HG03045 (cell line): Measurements from ENCODE around the gene DPY19L2.
"Not testable (repeated sequence)": the region's sequence is repeated elsewhere in the genome, so short reads cannot be mapped to it uniquely, and the experiment has no call there.

Experiments used
- ATAC-seq: cut with Tn5 transposase; IDR thresholded peaks from one replicate; pipeline ENCODE4 v1.9.1; 2021; ENCODE audit warnings: mild to moderate bottlenecking, moderate library complexity; ENCODE audit not compliant: unreplicated experiment

Gene DPY19L2

DNA sequence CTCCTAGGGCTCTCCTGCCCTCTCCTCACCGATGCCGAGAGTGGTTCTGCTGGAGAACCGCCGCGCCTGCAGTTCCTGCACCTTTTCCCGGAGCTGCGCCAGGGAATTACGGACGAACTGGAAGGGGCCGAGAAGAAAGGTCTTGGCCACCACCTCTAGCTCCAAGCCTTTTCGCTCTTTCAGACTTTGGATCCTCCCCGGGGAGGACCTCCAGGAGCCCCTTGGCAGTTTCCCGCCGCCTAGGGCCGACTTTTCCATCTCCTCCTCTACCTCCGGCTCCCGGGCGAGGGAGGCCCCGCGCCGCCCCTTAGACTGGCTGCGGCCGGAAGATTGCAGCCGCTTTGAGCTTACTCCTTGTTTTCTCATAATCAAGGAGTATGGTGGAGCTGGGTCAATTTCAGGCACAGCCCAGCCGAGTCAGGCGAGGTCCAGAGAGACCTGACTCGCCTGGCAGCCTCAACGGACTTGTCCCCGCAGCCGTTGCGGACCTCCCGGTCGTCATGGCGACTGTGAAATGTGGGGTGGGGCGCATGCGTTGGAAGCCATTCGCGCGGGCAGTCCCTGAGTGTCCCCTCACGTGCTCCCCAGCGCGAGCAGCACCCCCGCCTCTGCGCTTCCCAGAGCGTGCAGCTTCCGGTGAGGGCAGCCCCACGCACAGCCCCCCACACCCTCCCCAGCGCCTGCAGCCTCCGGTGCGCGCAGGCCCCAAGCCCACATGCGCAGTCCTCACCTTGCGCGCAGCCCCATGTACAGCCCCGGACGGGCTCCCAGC, at the start of gene DPY19L2:
TSS of gene DPY19L2 (minus strand) at position 466 of the 772 bp plus-strand sequence. CDS start at position 366, 100 bp downstream.
- no peak for ATAC-seq

DNA sequence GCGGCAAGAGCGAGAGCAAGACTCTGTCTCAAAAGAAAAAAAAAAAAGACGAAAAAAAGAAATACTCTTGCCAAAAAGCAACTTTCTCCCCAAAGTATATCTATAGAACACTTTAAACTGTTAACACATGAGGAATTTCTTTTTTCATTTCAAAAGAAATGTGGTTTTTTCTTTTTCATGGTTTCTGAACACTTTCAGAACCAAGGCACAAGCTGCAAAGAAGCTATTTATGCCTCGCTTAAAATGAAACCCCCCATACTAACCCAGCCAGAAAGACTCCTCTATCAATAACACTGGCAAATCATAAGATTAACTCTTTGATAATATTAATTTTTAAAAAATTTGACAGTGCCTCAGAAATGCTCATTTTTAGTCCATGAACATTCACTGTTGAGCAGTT, 48.6 kb upstream of the DPY19L2 start:
- not testable (repeated sequence) for ATAC-seq

- not testable (repeated sequence) for ATAC-seq
Measured at GRCh38 chr12:63715107-63715625, 46.9 kb upstream of the DPY19L2 start.

- ATAC-seq, result not testable (repeated sequence)
Measured at GRCh38 chr12:63714409-63714808, 46.1 kb upstream of the DPY19L2 start.

DNA sequence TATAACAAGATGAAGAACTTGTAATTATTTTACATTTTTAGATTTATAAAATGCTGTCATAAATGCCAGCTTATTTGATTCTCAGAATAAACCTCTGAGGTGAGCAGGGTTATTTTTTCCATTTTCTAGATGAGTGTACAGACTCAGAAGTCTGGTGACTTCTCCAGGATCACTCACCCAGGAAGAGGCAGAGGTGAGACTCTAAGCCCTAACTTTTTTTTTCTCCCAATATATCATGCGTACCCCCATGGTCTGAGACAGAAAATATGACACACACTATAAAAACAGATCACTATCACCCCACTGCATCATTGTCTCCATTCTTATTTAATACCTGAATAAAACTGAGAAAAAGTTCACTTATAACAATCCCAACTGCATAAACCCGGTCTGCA, 45.4 kb upstream of the DPY19L2 start:
- not testable (repeated sequence) for ATAC-seq

DNA sequence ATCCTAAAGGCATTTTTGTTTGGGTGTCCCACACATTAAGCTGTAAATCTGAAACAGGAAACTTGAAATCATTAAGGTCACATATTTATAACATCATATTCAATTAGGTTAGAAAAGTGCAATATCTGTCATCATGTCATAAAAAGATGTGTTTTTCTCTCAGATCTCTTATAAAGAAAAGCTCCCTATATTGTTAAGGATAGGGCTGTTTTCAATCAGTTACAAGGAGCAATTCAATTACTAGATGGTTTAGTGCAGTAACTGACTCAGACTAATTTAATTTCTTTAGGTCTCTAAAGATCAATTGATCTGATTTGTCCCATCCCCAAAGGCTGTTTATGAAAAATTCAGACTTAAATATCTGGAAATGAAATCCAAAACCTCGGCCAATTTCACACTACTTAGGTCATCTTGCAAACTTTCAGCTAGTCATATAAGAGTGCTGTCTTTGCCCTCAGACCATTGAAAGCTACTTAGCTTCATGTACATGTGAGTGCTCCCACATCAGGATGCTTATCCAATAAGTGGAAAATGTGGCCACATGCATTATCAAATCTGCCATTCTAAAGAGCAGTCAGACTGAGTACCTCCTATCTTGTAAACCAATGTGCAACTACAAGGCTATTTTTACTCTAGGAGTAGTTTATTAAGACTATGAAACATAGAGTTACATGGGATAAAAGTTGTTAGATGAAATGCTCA, 44.8 kb upstream of the DPY19L2 start:
- ATAC-seq, result not testable (repeated sequence)

DNA sequence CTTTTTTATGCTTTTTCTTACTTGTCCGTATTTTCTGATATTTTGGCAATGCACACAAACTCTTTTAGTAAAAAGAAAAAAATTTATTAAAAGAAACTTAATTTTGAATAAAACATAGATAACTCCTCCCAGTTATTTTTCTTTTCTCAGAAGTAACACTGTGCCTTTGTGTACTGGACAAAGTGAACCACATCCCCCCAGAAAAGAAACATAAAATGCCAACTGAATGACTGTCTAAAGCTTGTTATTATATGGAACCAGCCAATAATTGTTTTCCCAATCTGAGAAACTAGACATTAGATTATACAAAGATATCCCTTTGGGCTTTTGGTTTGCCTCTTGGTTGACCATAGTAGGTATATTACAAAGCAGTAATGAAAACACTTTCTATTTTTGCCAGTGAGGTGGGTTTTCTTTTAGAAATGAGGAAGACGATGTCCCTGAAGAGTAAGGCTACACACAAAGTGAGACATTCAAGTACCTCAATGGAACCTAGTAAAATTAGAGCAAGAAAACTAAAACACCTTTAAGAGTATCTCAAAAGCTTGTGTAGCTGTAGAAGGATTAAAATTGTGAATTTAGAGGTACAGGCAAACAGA, 44.2 kb upstream of the DPY19L2 start:
- ATAC-seq, result not testable (repeated sequence)

DNA sequence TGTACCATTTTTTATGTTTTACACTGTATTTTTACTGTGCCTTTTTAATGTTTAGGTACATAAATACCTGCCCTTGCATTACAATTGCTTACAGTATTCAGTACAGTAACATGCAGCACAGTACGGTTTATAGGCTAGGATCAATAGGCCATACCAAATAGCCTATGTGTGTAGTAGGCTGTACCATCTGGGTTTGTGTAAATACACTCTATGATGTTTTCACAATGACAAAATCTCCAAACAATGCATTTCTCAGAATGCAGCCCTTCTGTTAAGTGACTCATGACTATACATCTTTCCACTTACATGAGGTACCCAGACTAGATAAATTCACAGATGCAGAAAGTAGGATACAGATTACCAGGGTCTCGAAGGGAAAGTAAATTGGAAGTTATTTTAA, 43.0 kb upstream of the DPY19L2 start:
- not testable (repeated sequence) for ATAC-seq

DNA sequence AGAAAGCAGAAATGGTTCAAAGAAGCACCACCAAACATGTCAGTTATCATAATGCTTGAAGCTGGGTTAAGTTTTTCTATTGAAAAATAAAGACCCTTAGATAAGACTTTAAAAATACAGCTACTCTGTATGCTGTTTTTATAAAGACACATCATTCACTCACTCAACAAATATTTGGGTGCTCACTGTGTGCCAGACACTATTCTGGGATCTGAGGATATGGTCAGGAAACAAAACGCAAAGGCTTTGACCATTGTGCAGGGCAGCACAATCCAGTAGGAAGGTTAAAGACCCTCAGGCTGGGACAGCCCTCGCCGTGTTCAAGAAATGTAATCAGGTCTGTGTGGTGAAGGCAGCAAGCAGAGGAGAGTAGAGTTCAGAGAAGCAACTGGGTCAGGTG, 38.0 kb upstream of the DPY19L2 start:
- no peak for ATAC-seq

DNA sequence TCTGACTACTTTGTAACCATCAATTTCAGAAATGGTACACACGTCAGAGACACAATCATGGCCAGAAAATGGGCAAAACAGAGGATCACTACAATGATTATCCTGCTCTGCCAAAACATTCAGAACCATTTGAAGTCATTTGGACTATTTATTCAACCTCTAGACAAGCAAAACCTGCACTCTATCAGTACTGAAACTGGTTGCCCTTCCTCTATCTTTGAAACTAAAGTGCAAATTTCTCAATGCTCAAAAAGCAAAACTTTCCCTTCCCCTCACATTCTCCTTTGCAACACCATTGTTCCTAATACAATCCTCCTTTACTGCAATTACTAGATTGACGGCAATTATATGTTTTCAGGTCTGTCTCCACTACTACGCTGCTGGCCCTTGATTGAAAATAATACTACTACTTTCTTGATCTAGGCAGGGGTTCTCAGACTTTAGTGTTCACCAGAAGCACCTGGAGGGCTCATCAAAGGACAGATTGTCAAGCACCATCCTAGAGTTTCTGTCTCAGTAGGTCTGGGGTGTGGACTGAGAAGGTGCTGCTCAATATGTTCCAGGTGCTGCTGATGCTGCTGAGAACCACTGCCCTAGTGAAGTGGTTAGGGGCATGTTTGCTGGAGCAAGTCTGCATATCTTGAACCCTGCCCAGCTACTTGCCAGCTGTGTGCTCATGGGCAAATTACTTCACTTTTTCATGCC, 31.5 kb upstream of the DPY19L2 start:
- not testable (repeated sequence) for ATAC-seq

DNA sequence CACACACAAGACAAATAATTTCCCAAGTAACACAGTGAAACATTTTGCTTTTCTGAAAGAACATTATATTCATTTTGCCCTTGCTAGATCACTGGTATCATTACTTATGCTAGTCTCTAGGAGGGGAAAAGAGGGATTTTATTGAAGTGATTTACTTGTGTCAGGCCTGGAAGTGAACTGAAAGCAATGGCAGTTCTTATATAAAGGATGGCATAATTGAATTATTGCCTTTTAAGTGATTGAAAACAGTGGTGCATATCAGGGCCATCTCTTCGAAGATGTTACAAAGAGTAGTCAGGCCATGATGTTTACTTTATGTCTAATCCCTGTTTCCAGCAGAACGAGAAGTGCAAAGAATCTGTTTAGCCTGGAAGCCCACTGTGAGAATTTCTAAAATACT, 30.7 kb upstream of the DPY19L2 start:
- ATAC-seq, result not testable (repeated sequence)

- not testable (repeated sequence) for ATAC-seq
Measured at GRCh38 chr12:63690837-63691236, 22.5 kb upstream of the DPY19L2 start.

DNA sequence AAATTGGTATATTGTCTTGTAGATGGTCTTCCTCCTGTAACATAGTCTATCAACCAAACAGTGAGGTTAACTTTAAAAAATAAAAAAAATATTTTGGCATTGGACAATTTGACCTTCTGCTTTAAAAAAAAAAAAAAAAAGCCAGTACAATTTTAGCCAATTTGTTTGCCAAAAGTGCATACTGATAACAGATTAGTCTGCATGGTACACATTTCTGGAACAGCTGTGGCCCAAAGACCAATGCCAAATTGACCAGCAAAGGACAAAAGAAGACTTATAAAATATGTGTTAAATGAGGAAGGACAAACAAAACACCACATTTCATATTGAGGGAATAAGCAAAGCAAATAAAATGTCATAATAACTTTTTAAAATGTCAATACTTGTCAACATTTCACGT, 20.8 kb upstream of the DPY19L2 start:
- ATAC-seq, result not testable (repeated sequence)

- not testable (repeated sequence) for ATAC-seq
Measured at GRCh38 chr12:63686623-63687022, 18.3 kb upstream of the DPY19L2 start.

- not testable (repeated sequence) for ATAC-seq
Measured at GRCh38 chr12:63685789-63686188, 17.5 kb upstream of the DPY19L2 start.

DNA sequence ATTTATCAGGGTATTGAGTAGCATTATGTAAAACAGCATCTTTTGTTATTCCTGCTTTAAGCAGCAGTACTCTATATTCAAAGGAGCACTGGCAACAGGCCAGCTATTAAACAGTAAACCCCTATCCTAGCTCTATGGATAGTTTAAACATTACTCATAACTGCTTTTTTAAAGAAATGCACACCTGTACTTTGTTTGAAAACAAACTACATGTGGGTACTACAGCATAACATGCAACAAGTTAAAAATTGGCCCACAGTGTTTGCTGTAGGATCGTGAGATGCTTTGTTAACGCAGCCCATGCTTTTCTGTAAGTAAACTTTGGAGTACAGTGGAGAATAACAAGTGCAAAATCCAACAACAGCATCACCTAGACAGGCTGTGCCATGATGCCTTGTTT, 14.3 kb upstream of the DPY19L2 start:
- ATAC-seq, result not testable (repeated sequence)

GRCh38 chr12:63680758-63681157, 12.5 kb upstream of the DPY19L2 start:
- ATAC-seq, result not testable (repeated sequence)

DNA sequence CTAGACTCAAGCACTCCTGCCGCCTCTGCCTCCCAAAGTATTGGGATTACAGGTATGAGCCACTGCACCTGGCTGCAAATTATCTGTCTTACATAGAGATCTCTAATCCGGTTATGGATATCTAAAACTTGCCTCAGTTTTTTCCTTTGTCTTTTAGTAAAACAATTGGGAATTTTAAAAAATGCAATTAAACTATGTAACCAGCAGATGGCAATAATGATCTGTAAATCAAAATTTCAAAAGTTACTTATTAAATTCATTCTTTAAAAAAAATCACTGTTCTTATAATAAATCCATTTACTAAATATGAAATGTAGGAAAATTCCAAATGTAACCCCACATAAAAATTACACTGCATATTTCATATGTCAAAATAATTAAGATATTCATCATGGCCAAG, 4.3 kb upstream of the DPY19L2 start:
- not testable (repeated sequence) for ATAC-seq

- ATAC-seq, result not testable (repeated sequence)
Measured at GRCh38 chr12:63669936-63670335, 1.6 kb upstream of the DPY19L2 start.

DNA sequence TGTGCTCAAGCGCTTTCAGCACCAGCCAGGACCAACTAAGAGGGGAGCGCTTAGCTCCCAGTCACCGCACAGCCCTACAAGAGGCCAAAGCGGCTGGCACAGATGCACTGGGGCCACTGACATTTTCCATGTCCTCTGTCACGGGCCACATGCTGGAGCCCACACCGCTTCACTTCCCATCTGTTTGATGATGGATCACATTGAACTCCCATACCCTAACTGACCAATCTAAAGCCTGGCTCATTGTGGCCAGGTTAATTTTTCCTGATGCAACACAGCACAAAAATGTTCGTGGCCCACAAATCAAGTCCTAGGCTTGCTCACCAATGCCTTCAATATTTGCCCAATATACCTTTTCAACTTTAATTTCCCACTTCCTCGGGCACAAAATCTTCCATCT, 1.1 kb upstream of the DPY19L2 start:
- not testable (repeated sequence) for ATAC-seq
